ENCODE data around the gene TPSD1.
"Not testable (repeated sequence)": the region's sequence is repeated elsewhere in the genome, so short reads cannot be mapped to it uniquely, and the experiment has no call there.

The TPSD1 gene

DNA sequence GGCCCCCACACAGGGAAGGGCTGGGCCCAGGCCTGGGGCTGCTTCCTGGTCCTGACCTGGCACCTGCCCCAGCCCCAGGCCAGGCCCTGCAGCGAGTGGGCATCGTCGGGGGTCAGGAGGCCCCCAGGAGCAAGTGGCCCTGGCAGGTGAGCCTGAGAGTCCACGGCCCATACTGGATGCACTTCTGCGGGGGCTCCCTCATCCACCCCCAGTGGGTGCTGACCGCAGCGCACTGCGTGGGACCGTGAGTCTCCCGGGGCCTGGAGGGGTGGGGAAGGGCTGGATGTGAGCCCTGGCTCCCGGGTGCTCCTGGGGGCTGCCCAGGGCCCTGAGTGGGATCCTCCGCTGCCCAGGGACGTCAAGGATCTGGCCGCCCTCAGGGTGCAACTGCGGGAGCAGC lies 14.8 kb upstream of the TPSD1 start:
- not testable (repeated sequence) for DNase-seq (ENCODE audit: low read depth)

DNA sequence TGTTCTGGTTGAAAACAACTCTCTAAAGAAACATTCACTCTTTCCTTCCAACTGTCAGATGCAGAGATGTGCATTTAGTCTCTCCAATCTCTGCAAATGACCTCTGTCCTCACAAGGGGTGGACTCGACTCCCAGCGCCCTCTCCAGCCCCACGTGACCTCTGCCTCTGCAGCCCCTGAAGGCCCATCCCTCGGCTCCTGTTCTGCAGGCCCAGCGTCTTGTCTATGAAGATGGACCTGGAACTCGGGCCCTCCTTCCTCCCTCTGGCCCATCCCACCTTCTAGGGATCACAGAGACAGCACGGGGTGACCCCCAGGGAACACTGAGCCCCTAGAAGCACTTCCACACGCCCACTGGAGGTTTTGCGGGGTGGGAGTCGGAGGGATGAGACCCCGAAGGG lies 12.5 kb upstream of the TPSD1 start:
- not testable (repeated sequence) for DNase-seq (ENCODE audit: low read depth)

DNA sequence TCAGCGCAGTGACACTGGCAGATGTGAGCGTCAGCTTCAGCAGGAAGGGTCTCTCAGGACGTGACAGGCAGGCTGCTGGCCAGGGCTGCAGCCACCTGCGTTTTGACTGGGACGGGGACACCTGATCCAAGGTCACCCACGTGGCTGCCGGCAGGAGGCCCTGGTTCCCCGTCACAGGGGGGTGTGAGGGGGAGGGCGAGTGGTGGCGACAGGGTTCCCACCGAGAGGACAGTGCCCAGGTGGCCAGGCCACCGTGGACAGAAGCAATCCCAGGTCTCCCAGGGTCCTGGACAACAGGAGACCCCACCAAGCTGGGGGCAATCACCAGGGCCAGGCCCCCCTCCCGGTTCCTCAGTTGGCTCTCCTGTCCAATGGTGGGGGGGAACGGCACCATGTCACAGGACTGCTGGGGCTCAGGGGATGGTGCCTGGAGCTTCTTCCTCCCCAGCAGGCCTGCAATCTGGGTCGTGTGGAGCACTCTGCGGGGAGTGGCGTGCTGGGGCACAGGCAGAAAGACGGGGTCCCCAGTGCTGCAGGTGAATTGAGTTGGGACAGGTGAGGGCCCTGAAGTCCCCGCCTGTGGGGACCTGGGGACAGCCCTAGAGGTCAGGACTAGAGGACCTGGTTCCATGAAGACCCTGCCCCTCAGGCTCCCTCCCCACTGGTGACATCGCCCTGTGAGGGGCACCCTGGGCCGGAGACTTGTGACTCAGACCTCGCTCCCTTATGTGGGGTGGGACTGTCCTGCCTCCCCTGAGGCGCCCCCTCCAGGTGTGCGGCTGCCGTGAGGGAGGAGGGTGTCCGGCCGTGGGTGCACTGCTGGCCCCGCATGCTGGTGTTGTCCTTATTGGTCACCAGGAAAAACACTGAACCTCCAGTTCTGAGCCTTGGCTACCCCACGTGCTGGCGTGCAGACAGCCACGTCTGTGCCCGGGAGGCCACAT lies 11.7 kb upstream of the TPSD1 start:
- not testable (repeated sequence) for DNase-seq (ENCODE audit: low read depth)

DNA sequence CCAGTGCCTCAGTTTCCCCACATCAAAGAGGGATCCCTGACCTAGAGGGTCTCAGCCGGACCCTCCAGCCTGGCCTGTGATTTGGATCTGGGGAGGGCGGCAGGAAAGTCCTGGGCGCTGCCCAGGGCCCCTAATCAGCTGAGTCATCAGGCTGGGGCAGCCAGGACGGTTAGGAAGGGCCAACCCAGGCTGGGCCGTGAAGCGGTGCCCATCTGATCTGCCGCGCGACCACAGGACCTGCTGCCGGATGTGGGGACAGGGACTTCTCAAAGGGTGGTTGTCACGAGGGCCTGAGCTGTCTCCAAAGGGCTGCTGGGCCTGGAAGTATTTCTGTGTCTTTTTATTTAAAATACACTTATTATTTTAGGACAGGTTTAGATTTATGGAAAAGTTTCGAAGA lies 11.0 kb upstream of the TPSD1 start:
- DNase-seq (ENCODE audit: low read depth) = no peak

DNA sequence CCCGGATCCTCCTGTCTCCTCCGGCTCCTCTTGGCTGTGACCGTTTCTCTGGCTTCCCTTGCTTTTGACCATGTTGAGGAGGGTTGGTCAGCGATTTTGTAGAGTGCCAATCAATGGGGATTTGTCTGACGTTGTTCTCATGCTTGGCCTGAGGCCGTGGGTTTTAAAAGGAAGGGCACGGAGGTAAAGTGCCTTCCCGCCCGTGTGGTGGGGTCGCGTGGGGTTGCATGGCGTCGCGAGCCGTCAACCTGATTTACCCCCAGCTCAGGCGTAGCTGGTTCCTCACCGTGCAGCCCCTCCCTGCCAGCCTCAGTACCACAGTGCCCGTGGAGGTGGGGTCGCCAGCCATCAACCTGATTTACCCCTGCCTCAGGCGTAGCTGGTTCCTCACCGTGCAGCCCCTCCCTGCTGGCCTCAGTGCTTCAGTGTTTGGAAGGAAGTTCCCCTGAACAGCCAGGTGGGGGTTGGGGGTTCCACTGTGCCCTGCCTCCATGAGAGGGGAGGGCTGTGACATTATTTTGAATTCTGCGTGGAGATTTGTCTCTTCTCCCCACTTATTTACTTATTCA lies 10.3 kb upstream of the TPSD1 start:
- no peak for DNase-seq (ENCODE audit: low read depth)

DNA sequence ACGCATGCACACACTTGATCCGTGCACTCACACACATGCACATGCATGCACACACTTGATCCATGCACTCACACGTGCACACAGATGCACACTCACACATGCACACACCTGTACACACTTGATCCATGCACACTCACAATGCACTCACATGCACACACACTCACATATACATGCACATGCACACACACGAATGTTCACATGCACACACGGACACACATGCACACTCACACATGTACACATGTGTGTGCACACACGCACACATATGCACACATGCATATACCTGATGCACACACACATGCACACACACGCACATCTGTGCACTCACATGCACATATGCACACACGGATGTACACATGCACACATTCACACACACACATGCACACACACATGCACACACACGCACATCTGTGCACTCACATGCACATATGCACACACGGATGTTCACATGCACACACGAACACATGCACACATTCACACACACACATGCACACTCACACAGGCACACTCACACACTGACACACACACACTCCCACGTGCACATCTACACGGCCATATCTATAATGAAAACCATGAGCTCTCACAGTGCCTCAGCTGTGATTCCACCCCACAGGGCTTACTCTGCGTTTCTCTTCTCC lies 7.8 kb upstream of the TPSD1 start:
- DNase-seq (ENCODE audit: low read depth) = not testable (repeated sequence)

DNA sequence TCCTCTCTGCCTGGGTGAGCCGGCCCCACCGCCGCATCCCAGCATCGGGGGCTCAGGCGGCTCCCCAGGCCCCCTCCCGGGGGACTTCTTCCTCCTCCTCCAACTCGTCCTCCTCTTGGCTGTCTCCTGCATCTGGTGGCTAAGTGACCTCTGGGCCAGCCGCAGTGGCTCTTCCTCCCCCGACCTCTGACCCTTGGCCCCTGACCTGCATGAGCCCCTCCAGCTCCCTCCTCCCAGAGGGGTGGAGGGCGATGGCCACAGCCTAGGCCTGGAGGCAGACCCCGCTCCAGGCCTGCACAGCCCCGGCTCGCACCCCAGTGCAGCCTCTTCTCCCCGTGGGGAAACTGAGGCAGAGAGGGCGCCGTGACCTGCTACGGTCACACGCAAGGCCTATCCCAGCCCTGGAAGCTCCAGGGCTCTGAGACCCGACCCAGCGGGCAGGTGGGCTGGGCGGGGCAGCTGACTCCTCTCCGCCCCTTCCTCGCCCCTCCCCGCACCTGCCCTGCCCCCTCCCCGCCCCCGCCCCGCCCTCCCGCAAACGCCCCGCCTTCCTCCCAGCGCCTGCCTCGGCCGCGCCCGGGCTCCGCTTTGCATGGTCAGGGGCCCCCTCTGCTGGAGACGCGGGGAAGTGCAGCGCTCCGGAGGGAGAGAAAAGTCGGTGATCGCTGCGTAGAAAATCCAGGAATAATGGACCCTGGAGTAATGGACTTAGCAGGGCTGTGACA lies 6.7 kb upstream of the TPSD1 start:
- DNase-seq (ENCODE audit: low read depth) = not testable (repeated sequence)

DNA sequence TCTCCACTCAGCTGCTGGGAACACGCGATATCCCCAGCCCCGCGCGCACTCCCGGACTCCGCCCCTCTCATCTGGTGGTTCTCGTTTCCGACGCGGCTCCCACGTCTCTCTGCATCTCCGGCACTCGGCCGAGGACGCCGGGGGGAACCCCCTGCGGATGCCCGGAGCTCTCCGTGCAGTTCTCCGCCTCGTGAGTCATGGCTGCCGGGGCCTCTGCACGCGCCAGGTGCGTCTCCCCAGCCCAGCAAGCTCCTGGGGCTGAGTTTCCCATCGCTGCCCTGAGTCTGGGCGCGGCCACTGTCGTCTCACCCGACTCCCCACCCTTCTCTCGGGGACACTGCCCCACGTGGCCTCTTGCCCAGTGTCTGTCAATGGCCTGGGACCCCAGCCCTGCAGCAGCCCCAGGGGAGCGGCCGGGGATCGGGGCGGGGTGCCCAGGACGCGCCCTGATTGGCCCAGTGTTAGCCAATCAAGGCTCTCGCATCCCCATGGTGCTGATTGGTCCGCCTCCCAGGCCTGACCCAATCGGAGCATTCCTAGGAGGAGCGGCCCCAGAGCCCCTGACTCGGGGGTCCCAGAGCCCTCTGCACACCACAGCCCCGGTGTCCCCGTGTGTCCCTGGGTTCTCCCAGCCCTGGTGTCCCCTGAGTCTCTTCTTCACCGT lies 2.0 kb upstream of the TPSD1 start:
- not testable (repeated sequence) for DNase-seq (ENCODE audit: low read depth)

DNA sequence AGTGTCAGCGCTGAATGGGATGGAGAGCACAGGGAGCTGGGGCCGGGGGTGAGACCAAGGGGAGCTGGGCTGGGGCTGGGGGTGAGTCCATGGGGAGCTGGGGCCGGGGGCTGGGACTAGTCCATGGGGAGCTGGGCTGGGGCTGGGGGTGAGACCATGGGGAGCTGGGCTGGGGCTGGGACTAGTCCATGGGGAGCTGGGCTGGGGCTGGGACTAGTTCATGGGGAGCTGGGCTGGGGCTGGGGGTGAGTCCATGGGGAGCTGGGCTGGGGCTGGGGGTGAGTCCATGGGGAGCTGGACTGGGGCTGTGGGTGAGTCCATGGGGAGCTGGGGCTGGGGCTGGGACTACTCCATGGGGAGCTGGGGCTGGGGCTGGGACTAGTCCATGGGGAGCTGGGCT lies 1.0 kb upstream of the TPSD1 start:
- not testable (repeated sequence) for DNase-seq (ENCODE audit: low read depth)

DNA sequence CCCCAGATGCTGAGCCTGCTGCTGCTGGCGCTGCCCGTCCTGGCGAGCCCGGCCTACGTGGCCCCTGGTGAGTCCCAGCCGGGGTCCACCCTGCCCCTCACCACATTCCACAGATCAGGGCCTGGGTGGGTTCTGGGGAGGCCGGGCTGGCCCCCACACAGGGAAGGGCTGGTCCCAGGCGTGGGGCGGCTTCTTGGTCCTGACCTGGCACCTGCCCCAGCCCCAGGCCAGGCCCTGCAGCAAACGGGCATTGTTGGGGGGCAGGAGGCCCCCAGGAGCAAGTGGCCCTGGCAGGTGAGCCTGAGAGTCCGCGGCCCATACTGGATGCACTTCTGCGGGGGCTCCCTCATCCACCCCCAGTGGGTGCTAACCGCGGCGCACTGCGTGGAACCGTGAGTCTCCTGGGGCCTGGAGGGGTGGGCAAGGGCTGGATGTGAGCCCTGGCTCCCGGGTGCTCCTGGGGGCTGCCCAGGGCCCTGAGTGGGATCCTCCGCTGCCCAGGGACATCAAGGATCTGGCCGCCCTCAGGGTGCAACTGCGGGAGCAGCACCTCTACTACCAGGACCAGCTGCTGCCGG lies 516 bp downstream of the TPSD1 start:
- DNase-seq (ENCODE audit: low read depth) = not testable (repeated sequence)

DNA sequence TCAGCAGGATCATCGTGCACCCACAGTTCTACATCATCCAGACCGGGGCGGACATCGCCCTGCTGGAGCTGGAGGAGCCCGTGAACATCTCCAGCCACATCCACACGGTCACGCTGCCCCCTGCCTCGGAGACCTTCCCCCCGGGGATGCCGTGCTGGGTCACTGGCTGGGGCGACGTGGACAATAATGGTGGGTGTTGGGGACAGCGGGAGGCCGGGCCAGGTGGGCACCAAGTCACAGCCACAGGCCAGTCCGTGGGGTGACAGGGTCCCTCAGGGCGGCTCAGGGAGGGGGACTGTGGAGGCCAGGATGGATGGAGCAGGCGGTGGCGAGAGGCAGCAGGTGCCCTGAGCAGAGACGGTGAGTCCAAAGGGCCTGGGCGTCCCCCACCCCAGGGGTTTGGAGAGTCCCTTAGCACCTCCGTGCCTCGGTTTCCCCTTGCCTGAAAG lies 1.0 kb downstream of the TPSD1 start:
- no peak for DNase-seq (ENCODE audit: low read depth)

DNA sequence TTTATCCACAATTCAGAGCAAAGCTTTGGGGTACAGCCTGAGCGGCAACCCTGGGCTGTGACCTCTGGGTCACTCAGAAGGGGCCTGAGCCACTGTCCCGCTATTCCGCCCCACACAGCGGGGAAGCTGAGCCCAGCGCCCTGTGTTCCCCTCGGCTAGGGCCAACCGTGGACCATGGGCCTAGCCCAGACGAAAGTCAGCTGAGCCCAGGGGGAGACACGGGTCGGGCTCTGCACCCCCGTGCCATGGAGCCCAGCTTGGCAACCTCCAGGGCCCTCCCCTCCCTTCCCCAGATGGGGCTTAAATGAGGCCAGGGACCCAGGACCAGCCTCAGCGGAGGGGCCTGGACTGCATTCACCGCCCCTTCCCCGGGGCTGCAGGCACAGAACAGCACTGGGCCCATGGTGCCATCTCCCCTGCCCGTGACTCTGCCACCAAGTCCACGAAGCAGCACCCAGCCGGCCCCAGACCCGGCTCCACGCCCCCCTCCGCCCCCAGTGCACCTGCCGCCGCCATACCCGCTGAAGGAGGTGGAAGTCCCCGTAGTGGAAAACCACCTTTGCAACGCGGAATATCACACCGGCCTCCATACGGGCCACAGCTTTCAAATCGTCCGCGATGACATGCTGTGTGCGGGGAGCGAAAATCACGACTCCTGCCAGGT lies 1.8 kb downstream of the TPSD1 start:
- DNase-seq (ENCODE audit: low read depth) = no peak

DNA sequence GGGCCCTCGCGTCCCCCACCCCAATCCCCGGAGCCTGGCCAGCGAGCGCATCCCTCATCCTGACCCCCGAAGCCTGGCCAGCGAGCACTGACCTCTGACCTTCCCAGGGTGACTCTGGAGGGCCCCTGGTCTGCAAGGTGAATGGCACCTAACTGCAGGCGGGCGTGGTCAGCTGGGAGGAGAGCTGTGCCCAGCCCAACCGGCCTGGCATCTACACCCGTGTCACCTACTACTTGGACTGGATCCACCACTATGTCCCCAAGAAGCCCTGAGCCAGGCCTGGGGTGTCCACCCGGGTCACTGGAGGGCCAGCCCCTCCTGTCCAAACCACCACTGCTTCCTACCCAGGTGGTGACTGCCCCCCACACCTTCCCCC lies 2.3 kb downstream of the TPSD1 start:
- DNase-seq (ENCODE audit: low read depth) = no peak

DNA sequence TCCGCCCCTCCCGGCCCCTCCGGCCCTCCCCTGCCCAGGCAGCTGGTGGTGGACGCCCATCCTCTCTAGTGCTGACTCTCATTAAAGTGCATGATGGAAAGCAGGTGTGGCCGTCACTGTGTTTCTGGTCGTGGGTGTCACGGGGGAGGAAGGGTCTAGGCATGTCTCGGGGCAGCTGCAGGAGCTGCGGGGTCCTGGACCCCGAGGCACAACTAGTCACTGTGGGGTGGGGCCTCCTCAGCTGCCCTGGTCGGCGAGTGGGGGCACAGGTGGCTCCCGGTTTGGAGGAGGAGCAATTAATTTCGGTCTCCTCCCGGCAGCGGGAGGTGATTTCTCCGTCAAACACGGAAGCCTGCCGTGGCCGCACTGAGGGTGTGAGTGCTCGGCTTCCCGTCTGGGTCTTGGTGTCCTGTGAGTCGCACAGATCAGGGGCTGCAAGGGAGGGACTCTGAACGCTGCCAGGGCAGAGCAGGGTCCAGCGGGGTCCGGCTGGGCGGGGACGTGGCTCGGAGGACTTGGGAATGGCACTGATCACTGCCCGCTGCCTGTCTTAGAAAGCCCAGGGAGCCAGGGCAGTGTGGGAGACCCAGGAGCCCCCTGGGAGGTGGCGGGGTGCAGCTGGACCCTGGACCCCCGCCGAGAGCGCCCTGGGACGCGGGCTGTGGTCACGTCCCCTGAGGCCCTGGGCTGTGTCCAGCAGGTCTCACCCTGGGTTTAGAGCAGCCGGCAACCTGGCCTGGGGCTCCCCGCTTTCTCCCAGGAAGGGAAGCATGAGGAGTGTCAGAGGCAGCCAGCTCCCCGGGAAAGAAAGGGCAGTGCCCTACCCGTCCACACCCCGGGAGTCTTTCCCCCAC lies 3.3 kb downstream of the TPSD1 start:
- no peak for DNase-seq (ENCODE audit: low read depth)

DNA sequence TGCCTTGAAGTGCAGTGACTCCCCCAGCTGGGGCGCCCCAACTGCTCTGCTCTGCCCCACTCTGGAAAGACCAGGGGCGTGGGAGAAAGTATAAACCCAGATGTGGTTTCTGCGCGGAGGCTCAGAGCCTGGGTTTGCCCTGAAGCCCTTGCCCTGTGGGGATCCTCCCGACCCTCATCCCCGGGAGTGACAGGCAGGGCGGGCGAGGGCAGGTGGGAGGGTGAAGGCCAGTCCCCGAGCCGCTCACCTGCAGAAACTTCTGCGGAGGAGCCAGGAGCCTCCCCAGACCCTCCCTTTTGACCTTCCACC lies 3.8 kb downstream of the TPSD1 start:
- no peak for DNase-seq (ENCODE audit: low read depth)

DNA sequence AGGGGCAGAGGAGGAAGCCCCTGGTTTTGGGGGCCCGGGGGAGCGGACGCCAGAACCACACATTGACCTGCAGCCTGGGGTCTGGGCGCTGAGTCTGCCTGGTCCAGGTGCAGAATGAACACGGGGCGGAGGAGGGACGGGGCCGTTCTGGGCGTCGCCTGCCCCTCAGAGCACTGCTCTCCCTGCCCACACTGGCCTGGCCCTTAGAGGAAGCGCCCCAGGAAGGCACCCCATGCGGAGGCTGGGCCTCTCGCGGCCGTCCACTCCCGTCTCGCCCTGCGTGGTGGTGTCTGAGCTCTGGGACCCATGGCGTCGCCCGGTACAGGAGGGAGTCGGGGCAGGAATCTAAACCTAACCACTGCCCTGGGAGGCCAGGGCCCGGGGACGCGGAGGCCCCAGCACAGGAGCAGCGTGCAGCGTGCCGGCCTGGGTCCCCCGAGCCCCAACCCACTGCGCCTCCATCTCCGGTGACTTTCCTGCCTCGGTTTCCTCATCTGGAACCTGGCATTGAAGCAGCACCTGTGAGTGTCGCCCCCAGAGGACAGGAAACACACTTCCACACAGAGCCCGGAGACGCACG lies 4.3 kb downstream of the TPSD1 start:
- DNase-seq (ENCODE audit: low read depth) = no peak

DNA sequence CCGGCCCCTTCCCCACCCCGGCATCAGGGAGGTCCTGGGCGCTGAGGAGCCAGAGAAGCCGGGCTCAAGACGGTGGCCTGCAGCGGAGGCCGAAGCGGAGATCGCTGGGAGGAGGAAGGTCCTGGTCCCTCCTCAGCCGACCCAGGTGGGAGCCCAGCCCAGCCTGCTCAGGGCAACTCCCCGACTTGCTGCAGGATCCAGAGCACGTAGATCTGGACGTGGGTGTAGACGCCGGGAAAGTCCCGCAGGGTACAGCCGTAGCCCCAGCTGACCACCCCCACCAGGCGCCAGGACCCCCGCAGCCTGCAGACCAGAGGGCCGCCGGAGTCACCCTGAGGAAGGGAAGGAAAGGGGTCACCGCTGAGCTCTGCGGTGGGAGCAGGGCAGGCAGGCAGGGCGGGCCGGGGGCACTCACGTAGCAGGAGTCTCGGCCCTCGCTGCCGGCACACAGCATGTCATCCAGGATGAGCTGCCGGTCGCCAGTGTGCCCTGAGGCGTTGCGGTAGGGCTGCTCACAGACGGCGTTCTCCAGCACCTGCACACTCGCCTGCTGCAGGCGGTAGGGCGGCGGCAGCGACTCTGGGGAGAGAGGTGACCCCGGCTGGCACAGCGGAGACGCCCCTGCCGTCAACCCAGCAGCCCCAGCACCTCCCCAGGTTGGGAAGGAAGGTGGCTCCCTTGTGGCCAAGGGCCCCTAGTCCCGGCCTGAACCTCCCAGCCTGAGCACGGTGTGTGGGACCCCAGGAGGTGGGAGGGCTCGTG lies 5.4 kb downstream of the TPSD1 start:
- DNase-seq (ENCODE audit: low read depth) = no peak

DNA sequence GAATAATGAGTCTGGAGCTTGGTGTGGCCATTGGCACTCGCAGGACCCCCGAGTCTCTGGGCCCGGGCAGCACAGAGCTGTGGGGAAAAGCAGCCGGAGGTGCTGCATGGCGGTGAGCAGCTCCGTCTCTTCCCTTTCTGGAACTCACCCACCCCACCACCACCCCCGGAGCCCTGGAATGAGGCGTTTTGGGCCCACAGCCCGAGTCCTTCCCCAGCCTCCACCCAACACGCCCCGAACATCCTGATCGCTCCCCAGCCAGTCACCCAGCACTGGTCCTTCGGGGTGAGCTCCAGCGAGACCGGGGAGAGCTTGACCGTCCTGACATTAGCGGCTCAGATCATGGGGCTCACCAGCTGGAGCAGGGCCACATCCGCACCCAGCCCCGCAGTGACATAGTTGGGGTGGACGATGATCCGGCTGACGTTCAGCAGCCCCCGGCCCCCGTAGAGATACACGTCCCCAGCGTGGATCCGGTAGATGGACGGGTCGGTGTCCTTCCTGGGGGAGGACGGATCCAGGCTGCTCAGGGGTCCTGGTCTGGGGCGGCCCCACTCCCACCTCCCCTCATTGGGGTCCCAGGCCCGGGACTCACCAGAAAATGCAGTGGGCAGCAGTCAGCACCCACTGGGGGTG lies 6.5 kb downstream of the TPSD1 start:
- no peak for DNase-seq (ENCODE audit: low read depth)

DNA sequence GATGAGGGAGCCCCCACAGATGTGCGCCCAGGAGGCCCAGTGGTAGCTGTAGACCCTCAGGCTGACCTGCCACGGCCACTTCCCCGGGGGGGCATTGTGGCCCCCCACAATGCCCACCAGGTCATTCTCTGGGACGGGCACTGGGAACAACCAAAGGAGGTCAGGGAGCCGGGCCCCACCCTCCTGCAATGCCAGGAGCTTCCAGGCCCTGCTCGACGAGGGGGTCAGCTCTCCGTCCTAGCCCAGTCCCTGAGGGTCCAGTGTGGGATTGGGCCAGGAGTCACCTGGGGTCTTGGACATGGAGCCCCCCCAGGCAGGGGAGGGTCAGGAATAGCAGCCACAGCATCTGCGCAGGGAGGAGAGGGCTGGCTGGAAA lies 7.0 kb downstream of the TPSD1 start:
- no peak for DNase-seq (ENCODE audit: low read depth)
